ENCODE results near the gene FLRT1.

DNA sequence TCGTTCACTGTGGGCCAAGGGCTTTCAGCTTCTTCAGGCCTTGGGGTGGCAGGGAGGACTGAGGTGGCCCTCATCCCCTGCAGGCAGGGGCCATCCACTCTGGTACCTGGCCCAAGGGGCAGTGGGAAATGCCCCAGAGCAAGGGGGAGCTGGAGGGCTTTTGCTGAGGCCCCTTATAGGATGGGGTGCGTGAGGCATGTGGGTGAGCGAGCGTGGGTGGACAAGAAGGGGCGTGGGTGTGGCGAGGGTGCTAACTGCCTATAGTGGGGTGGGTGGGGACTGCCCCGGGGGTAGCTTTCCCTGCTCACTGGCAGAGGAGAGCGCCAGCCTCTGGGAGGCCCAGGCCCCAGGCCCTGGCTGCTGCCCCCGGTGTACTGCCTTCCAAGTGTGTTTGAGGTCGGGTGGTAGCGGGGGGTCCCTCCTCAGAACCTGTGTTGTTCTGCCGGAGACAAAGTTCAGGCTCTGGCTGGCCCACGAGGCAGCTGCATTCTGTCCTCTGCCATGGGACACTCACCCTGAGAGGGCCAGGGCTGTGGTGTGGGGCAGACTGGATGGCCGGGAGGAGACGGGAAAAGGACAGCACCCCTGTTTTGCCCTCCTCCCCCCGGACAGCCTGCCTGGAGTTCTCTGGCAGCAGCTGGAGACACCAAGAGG is 3.4 kb downstream of the FLRT1 start:
- TF ChIP-seq SIN3A (IDR thresholded peaks at IDR 0.05; ENCODE audit: borderline replicate concordance, low read depth, low read length): no peak
- TF ChIP-seq ZNF562 (CRISPR knock-in tag; IDR thresholded peaks at IDR 0.05; ENCODE audit: borderline replicate concordance): no peak
- TF ChIP-seq ZSCAN30 (CRISPR knock-in tag; IDR thresholded peaks at IDR 0.05): no peak
- TF ChIP-seq ZNF329 (CRISPR knock-in tag; IDR thresholded peaks at IDR 0.05; ENCODE audit: low read depth): no peak
- TF ChIP-seq, protein P1, sequence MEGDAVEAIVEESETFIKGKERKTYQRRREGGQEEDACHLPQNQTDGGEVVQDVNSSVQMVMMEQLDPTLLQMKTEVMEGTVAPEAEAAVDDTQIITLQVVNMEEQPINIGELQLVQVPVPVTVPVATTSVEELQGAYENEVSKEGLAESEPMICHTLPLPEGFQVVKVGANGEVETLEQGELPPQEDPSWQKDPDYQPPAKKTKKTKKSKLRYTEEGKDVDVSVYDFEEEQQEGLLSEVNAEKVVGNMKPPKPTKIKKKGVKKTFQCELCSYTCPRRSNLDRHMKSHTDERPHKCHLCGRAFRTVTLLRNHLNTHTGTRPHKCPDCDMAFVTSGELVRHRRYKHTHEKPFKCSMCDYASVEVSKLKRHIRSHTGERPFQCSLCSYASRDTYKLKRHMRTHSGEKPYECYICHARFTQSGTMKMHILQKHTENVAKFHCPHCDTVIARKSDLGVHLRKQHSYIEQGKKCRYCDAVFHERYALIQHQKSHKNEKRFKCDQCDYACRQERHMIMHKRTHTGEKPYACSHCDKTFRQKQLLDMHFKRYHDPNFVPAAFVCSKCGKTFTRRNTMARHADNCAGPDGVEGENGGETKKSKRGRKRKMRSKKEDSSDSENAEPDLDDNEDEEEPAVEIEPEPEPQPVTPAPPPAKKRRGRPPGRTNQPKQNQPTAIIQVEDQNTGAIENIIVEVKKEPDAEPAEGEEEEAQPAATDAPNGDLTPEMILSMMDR (CRISPR knock-in tag; IDR thresholded peaks at IDR 0.05): no peak
- no peak for TF ChIP-seq PRDM15 (CRISPR knock-in tag; IDR thresholded peaks at IDR 0.05)
- no peak for TF ChIP-seq CCAR2 (optimal IDR thresholded peaks at IDR 0.05; ENCODE audit: low read depth, low read length)
- TF ChIP-seq CEBPB (IDR thresholded peaks at IDR 0.05; ENCODE audit: borderline replicate concordance, low read depth, low read length): no peak
- TF ChIP-seq EP300 (IDR thresholded peaks at IDR 0.05; ENCODE audit: low read depth in 2 of 2, low read length in 2 of 2): no peak
- TF ChIP-seq EP300 (CRISPR knock-in tag; IDR thresholded peaks at IDR 0.05; ENCODE audit: borderline replicate concordance): no peak
- no peak for TF ChIP-seq ZNF441 (CRISPR knock-in tag; IDR thresholded peaks at IDR 0.05; ENCODE audit: borderline replicate concordance)
- no peak for TF ChIP-seq GATA4 (IDR thresholded peaks at IDR 0.05; ENCODE audit: borderline replicate concordance, low read depth)
- TF ChIP-seq RFX3 (CRISPR knock-in tag; IDR thresholded peaks at IDR 0.05): no peak
- TF ChIP-seq, protein P2, sequence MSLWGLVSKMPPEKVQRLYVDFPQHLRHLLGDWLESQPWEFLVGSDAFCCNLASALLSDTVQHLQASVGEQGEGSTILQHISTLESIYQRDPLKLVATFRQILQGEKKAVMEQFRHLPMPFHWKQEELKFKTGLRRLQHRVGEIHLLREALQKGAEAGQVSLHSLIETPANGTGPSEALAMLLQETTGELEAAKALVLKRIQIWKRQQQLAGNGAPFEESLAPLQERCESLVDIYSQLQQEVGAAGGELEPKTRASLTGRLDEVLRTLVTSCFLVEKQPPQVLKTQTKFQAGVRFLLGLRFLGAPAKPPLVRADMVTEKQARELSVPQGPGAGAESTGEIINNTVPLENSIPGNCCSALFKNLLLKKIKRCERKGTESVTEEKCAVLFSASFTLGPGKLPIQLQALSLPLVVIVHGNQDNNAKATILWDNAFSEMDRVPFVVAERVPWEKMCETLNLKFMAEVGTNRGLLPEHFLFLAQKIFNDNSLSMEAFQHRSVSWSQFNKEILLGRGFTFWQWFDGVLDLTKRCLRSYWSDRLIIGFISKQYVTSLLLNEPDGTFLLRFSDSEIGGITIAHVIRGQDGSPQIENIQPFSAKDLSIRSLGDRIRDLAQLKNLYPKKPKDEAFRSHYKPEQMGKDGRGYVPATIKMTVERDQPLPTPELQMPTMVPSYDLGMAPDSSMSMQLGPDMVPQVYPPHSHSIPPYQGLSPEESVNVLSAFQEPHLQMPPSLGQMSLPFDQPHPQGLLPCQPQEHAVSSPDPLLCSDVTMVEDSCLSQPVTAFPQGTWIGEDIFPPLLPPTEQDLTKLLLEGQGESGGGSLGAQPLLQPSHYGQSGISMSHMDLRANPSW (CRISPR knock-in tag; IDR thresholded peaks at IDR 0.05; ENCODE audit: borderline replicate concordance): no peak
- TF ChIP-seq NPAS2 (CRISPR knock-in tag; IDR thresholded peaks at IDR 0.05; ENCODE audit: borderline replicate concordance): no peak
